Activated naive CD4-positive, alpha-beta T cell (primary cell): ENCODE measurements around the gene MAP4K4.
A peak's percentile ranks its signal among the peaks of the same experiment; 100 is the strongest.

Experiments used
- DNase-seq, 4 experiments: peaks; one replicate each; lab custom pipeline; 2025; lab: John Stamatoyannopoulos, UW

MAP4K4 gene

DNA sequence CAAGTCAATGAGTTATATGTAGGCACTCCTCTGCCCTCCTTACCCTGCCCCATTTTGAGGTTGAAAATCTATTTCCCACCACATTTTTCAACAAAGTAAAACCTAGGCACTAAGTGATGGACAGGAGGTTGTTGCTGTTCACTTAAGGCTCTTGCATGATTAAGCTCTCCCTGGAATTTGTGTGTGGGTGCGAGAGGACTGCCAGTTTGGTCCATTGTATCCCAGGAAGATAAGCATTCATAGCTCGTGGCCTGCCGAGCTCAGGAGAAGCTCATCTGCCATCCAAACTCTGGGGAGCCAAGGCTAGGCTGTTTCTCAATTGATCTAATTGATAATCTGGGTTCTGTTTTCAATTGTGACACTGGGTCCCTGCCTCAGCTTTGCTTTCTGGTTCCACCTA lies 4.7 kb upstream of the MAP4K4 start:
- no peak for DNase-seq

DNA sequence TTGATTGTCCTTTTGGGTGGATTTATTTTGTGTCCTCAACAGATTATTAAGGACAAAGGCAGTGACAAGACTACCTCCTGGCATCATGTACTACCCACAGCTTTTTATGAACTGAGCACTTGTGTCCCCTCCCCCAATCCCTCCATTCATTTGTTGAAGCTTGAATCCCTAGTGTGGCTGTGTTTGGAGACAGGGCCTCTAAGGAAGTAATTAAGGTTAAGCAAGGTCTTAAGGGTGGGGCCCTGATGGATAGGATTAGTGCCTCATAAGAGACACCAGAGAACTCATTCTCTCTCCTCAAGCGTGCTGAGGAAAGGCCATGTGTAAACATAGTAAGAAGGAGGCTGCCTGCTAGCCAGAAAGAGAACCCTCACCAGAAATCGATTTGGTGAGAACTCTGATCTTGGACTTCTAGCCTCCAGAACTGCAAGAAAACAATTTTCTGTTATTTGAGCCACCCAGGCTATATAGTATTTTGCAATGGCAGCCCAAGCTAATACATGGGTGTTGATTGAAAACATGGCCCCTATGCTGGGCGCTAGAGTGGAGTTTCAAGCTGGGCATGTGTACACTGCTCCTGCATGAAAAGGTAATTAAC lies 3.4 kb upstream of the MAP4K4 start:
- DNase-seq, result no peak

DNA sequence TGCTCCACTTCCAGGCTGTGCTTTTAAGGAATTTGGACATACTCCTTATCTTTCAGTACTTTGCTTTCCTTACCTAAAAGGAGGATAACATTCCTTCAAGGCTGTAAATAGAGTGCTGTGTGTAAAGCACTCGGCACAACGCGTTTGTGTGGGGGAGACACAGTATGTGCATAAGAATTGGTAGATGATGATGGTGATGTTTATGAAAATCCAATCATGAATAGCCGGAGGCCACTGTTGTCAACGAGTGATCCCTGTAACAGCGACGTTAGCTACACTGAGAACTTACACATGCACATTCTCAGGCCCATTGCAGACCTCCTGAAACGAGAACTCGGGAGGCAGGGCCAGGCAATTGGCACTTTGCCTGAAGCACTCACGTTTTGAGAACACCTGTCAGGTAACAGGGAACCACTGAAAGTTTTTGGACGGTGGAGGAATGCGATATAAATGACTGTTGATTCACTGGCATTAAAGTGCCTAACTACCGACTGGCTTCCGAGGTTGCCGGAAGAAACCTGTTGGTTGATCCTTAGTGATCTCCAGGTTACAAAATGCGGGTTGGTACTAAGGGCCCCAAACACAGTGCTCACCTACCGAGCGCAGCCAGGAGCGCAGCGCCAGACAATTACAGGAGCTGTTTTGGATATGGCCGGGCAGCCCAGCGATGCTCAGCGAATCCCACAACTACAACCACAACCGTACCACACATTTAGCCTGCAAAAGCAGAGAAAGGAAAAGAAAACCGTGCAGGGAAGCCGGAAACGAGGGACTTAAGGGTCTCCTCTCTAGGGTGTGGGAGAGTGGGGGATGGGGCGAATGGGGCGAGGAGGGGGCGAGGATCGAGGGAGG lies 1.0 kb upstream of the MAP4K4 start:
- no peak for DNase-seq

DNA sequence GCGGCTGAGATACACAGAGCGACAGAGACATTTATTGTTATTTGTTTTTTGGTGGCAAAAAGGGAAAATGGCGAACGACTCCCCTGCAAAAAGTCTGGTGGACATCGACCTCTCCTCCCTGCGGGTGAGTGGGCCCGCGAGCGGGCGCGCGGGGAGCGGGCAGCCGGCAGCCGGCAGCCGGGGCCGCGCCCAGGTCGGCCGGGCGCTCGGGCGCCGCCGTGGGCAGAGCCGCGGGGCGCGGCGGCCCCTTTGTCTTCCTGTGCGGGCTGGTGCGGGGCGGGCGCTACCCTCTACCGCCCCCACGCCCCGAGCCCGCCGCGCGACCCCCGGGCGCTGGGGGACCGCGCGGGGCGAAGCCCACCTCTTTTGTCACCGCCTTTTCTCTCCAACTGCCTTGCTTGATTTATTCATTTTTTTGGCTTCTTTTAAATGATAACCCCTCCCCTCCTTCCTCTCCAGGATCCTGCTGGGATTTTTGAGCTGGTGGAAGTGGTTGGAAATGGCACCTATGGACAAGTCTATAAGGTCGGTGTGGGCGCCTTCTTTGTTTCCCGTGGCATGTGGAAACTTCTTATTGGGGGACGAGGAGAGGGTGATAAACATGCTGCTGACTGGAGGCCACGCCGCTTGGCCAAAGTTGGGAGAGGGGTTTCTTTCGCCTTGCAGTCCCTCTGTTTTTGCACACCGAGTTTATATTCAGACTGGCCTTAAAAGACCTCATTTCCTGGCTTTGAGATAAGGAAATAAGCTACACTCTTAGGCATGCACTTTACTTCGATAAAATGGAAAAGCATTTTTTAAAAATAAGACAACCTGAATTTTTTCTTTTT lies 722 bp downstream of the MAP4K4 start:
- no peak for DNase-seq

DNA sequence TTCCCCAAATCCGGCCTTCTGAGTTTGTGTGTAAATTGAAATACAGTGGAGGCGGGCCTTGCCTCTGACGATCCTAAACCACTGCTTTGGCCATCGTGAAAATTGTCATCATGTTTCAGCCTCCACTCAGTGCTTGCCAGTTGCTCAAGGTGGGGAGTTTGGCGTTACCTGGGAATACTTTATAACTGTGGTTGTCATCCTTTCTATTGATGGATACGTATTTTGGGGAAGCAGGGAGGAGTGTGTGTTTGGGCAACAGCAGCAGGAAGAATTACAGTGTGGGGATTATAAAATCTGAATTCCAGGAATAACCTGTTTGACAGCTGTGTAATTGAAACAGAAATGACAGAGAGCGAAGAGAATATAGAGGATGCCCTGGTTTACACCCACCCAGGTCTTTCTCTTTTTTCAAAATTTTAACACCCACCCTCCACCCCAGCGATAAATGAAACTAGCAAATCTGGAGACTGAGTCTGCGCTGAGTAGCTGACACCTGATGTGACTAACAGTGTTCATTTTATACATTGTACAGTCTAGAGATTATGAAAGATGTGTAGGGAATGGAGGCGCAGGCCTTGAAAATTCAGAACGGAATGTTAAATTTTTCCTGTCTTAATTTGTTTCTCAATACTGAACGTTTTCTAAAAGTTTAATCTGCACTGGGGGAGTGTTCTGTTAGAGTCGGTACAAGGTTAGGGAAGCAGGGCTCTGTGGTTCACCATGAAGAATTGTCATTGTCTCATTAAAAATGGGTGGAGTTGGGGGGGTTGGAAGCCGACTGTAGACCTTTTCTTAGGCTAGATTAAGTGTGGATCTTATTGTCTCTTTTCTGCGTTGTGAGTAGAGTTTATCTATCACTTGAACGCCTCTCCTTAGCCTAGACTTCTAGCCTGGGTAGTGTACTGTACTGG lies 1.6 kb downstream of the MAP4K4 start:
- no peak for DNase-seq

DNA sequence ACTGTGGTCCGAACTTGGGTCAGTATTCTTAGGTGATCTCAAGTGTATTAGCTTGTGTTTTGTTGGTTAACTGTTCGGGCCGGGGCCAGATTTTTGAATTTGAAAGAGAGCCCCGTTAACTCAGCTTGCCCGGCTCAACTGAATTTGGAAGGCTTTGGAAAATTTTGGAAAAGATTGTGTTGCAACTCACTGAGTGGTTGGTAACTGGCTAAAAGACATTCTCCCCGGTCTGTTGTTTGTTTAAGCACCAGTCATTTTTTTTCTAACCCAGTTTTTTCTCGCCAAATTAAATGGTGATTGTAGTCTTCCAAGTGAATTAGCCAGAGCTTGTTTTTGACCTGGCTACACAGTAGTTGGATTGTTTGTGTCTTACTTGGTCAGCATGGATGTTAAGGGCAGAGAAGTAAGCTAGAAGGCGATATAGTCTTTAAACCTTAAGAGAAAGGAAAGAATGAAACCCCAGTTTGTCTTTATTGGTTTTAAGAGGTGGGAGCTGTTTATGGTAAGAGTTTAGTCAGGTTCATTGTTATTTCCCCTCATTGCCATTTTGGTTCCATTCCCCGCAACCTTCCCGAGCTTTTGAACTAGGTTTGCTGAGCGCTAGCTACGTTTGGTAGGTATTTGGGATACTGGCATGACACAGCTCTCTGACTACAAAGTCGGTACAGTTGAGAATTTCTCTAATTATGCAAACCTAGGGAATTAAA lies 2.4 kb downstream of the MAP4K4 start:
- DNase-seq, result no peak

DNA sequence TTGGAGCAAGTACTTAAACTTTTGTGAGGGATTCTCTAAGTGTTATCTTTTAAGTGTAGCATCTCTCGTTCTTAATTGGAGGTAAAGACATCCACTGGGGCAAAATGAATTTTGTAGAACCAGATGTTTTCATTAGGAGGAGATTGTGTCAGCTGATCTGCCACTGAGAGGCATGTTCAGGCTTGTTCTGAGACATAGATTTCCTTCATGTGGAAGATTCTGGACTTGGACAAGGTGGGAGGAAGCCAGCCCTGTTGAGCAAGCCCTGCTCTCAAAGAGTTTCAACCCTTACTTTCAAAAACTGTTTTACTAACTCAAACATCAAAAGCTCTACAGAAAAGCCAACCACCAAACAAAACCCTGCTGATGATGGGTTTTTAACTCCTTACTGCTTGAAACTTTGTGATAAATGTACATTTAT lies 6.5 kb downstream of the MAP4K4 start:
- DNase-seq, result no peak

DNA sequence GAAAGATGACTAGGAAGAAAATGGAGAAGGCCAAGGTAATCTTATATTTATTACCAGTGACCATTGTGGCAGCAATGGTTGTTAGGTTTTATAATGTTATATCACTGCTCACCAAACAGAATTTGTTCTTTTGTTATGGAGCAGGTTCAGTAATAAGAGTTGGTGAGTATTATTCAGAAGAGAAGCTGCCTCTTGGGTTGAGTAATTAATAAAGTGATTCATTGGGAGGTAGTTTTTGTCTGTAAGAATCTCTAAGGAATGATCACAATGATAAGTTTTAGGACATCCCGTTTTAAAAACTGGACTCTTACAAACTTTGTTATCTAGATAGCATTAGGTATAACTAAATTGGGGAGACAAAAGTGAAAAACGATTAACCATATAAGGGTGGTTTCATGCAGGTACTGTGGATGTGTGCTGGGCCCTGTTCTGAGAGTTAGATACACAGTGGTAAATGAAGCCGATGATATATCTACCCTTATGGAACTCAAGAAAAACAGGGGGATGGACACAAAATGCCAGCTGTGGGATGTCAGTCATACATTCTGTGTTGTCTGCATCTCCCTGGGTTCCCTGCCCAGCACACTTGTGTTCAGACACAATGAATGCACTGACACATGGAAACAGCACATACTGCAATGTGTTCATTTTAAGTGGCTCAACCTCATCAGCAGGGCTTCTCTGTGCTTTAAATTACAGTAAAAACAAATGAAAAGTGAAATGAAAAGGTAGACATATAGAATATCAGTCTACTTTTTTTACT lies 7.5 kb downstream of the MAP4K4 start:
- no peak for DNase-seq

DNA sequence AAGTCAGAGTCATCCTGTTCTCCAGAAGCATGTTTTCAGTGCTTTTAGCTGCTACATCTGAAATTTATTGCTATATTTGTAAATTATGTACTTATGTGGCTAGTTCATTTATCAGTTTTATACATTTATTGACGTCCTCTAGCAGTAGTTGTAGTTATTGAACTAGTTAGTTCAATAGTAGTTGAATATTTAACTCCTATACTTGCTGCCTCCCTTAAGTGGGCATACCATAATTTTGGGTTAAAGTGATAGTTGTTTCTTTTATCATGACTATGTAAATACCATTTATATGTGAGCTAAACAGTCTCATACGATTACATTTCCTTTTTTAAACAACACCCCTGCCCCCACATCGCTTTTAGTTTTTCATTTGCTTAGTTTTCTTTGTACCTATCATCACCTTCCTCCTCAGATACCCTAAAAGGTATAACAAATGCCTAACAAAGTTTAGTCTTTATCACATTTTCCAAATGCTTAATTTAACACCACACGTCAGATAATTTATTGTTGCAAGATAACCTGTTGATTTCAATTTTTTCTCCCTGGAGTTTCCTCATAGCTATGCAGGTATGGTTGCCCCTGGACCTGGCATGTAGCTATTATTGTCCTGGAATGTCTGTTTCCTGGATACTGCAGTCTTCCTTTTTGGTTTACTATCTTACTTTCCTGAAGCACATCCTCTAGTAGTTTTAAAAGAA lies 8.8 kb downstream of the MAP4K4 start:
- no peak for DNase-seq

DNA sequence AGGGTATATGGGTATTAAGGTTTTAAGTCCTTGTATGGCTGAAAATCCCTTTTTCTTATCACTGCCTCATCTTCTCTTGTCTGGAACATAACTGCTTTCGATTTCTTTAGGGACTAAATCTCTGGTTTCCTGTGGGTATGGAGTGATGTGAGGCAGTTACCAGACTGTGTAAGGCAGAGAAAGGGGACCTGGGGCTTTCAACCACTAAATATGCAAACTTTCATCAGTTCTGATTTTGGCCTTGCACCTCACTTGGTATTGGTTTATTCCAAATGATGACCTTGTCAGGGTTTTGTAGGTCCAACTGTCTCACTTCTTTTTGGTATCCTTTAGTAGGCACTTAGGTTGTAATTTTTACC lies 9.3 kb downstream of the MAP4K4 start:
- no peak for DNase-seq

DNA sequence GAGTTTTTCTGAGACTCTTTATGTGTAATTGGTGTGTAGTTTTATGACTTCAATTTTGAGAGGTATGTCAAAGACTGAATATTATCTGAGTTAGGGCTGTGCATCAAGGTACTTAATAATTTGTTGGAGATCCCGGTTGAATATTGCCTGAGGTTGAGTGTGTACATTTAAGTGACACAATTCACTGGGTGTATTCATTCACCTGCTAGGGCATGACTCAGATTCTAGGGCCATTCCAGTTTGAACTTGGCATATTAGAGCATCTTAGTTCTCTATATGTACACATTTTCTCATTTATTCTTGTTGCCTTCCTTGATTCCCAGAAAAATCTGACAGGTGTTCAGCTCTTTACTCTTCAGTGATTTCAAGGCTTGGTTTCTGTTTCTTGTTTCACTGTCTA lies 12.5 kb downstream of the MAP4K4 start:
- no peak for DNase-seq

DNA sequence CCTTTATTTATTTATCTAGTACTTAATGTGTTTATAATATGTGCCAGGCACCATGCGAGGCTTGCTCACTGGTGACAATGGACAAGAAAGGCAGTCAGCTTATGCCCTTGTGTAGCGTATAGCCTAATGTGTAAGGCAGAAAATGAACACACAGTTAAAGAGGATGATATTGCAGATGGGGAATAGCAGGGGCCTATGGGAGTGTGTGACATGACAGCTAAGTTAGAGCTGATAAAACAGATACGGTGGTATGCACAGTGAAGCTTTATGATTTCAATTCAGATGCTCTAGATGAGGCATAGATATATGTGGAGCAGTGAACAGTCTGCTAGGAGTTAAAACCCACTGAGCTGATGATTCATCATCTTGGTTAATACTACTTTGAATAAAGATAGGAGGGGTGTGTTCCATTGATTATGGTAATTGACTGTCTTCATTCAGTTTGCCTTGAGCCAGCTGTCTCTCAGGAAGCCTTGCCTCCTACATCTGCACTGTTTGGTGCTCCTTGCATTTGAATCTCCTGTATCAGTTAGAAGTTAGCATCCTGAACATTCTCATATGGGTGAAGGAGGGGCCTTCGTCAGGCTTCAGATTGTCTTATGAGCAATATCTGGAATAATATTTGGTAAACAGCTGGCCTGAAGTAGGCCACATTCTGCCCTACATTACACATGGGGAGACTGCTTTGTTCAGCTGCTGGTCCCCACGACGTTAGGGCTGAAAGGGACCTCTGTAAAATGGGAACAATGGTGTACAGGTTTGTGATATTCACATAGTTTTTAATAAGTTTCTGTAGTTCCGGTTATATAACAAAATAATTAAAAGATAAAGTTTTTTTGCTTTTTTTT lies 13.2 kb downstream of the MAP4K4 start:
- DNase-seq, result no peak

DNA sequence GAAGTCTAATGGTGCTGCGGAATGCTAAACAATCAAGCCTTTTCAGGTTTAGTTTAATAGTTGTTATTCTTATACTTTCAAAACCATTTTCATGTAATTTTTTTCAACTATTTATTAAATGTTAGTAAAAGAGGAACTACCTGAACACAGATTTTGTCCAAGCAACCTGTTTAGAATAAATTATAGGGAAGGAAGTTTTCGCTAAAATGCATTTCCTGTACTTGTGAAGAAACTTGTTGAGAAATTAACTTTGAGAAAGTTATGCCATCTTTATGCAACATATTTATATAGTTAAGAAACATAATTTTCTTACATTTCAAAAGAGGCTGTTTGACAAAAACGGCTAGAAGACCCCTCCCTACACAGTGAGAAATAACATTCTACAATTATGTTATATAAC lies 16.6 kb downstream of the MAP4K4 start:
- no peak for DNase-seq

DNA sequence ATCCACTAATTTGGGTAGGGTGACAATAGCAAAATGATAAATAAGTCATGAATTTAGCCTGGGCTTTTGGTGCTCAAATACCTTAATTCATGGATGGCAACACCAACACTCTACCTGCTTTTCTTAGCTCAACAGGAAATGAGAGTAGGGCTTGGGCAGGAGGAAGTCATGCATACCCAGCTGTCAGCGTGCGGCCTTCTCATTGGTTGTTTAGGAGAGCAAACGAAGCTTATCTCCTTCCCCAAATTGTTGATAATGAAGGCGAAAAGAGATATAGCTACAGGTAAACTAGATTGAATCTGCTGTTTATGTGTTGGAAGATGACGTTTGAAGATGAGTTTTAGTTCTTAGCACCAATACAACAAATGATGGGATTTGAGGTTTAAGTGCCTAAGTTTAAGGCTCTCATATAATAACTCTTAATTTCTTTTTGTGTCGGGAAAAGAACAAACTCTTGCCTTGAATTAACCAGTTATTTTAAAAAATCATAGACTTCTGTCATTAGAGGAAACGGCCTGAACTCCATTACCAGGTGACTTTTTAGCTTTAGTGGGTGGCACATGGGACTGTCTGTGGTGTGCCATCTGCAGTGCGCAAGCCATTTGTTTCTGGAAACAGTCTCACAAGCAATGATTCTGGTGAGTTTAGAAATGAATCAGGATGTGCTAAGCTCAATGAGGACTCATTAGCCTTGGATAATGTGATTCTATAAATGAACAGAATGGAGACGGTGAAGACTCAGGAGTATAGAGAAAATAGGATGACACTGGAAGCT lies 19.8 kb downstream of the MAP4K4 start:
- DNase-seq, result peak in 1 of 4 experiments; percentile 37

DNA sequence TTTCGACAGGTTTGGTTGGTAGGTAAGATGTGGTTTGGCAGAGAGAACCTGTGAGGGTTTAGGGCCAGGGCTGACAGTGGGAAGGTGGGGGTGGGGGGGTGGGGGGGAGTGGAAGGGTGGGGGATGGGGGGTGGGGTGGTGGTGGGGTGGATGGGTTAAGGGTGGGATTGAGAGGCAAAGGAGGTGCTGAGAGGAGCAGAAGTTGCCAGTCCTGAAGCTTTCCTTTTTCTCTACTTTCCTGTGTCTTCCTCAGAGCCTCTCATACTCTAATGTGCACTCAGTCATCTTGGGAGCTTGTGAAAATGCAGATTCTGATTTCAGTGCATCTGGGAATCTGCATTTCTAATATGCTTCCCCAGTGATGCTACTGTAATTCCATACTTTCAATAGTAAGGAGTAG lies 21.0 kb downstream of the MAP4K4 start:
- no peak for DNase-seq

DNA sequence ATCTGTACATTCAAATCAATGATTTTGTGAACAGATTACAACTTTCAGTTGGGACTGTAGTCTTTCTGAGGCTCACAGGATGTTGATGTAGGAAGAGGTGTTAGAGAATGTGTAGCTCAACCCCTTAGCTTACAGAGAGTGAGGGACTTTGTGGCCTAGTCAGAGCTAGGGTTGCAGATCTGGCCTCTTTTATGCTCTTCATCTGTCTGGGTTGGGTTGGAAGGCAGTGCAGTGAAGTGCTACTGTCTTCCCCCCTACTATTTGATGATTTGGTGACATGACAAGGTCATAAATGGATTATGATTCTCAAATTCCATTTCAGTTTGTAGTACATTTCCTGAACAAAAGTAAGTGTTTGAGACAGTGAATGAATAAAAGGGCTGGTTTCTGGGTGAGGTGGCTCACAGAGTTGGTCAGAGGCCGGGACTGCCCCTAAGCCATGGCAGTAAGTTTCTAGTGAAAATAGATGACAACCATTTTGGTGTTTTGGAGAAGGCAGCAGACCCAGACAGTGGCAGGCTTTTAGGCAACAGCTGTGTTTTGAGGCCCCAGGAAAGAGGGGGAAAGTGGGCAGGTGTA lies 21.6 kb downstream of the MAP4K4 start:
- DNase-seq, result no peak

DNA sequence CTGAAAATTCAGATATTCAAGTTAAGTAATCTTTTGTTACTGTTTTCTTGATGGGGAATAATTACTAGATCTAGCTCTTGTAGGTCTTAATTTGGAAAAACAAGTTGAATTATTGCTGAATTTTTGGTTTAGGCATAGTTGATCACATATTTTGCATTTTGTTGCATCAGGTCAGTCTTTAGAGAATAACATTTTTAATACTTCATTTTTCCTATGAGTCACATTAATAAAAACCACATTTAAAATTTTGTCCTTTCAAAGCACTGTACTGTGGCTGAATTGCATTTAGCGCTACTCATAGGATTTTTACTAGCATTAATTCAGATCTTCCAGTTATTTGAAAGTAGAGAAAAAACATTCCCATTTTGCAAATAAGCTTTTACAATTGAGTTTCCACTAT lies 23.2 kb downstream of the MAP4K4 start:
- DNase-seq, result no peak

DNA sequence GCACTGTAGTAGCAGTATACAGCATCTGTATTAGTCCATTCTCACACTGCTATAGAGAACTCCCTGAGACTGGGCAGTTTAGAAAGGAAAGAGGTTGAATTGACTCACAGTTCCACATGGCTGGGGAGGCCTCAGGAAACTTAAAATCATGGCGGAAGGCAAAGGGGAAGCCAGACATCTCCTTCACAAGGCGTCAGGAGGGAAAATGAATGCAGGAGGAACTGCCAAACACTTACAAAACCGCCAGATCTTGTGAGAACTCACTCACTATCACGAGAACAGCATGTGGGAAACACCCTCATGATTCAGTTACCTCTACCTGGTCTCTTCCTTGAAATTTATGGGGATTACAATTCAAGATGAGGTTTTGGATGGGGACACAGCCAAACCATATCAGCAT lies 25.4 kb downstream of the MAP4K4 start:
- no peak for DNase-seq
